ENCODE results near the gene TTLL6.

DNA sequence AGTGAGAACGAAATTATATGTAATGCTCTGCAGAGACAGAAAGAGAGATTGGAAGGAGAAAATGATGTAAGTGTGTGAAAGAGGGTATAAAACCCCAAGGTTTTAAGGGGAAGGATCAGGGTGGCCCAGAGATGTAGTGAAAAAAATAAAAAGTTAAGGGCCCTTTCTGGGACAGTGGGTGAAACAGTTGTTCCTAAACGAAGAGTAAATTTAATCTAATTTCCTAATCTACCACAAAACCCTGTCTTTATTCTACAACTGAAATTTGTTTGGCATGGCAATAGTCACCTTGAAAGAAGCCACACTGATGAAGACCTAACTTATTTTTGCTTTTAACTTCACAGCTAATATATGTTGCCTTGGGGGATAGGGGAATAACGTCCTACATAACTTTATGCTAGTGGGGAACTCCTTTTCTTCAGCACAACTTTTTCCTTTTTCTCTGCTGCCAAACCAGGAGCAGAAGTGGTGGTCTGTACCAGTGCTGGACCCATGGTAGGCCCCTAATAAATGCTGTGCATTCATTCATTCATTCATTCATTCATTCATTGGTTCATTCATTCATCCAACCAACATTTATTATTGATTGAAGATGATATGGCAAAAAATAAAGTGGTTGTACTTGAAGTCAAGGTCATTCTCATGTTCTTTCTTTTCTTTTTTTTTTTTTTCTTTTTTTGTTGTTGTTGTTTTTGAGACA, 39.2 kb upstream of the TTLL6 start:
- TF ChIP-seq, protein P1, sequence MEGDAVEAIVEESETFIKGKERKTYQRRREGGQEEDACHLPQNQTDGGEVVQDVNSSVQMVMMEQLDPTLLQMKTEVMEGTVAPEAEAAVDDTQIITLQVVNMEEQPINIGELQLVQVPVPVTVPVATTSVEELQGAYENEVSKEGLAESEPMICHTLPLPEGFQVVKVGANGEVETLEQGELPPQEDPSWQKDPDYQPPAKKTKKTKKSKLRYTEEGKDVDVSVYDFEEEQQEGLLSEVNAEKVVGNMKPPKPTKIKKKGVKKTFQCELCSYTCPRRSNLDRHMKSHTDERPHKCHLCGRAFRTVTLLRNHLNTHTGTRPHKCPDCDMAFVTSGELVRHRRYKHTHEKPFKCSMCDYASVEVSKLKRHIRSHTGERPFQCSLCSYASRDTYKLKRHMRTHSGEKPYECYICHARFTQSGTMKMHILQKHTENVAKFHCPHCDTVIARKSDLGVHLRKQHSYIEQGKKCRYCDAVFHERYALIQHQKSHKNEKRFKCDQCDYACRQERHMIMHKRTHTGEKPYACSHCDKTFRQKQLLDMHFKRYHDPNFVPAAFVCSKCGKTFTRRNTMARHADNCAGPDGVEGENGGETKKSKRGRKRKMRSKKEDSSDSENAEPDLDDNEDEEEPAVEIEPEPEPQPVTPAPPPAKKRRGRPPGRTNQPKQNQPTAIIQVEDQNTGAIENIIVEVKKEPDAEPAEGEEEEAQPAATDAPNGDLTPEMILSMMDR (IDR thresholded peaks at IDR 0.05): no peak
- no peak for TF ChIP-seq POLR2A (IDR thresholded peaks at IDR 0.05)
